Body of pancreas (tissue), 4 donors: ENCODE data around the gene GNPTG.

ENCODE experiments used
- POLR2A ChIP-seq, 3 donors: fragments of 450-650 bp; IDR thresholded peaks; one replicate each; pipeline ENCODE4 v1.6.1; 2016; ENCODE audit warnings: antibody characterized with exemption in 3 of 3, mild to moderate bottlenecking in 2 of 3
- TF ChIP-seq, protein P1 (sequence below), 7 experiments: fragments of 450-650 bp in 4 of 7; fragments of 200-600 bp in 3 of 7; sonication (generic) in 3 of 7; IDR thresholded peaks; one replicate each; pipeline ENCODE4 v1.5.1; 2016 to 2019; ENCODE audit warnings: antibody characterized with exemption in 7 of 7

- no peak for TF ChIP-seq POLR2A (IDR thresholded peaks at IDR 0.05)
- TF ChIP-seq, protein P1, sequence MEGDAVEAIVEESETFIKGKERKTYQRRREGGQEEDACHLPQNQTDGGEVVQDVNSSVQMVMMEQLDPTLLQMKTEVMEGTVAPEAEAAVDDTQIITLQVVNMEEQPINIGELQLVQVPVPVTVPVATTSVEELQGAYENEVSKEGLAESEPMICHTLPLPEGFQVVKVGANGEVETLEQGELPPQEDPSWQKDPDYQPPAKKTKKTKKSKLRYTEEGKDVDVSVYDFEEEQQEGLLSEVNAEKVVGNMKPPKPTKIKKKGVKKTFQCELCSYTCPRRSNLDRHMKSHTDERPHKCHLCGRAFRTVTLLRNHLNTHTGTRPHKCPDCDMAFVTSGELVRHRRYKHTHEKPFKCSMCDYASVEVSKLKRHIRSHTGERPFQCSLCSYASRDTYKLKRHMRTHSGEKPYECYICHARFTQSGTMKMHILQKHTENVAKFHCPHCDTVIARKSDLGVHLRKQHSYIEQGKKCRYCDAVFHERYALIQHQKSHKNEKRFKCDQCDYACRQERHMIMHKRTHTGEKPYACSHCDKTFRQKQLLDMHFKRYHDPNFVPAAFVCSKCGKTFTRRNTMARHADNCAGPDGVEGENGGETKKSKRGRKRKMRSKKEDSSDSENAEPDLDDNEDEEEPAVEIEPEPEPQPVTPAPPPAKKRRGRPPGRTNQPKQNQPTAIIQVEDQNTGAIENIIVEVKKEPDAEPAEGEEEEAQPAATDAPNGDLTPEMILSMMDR (IDR thresholded peaks at IDR 0.05): no peak
These were observed 41.6 kb upstream of the GNPTG start for GRCh38 chr16:1309888-1310831.
